ENCODE measurements around the gene CAPNS1.
A peak's percentile ranks its signal among the peaks of the same experiment; 100 is the strongest.

The CAPNS1 gene

DNA sequence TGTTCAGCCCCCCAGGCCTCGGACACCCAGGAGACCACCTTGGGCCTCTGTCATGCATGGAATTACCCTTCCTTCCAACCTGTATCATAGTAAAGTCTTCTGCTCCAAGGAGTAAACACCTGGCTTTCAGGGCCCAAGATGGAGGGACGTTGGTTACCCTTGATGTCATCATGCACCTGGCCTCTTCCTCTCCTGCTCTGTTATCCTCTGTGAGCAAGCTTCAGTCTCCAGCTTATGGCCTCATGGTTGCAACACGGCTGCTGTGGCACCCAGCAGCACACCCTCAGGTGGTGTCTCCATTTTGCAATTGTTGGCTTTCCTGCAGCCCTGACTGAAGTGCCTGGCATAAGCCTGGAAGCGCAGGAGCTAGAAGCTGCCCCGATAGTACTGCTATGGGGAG is 32.9 kb upstream of the CAPNS1 start:
- TF ChIP-seq, protein P1, sequence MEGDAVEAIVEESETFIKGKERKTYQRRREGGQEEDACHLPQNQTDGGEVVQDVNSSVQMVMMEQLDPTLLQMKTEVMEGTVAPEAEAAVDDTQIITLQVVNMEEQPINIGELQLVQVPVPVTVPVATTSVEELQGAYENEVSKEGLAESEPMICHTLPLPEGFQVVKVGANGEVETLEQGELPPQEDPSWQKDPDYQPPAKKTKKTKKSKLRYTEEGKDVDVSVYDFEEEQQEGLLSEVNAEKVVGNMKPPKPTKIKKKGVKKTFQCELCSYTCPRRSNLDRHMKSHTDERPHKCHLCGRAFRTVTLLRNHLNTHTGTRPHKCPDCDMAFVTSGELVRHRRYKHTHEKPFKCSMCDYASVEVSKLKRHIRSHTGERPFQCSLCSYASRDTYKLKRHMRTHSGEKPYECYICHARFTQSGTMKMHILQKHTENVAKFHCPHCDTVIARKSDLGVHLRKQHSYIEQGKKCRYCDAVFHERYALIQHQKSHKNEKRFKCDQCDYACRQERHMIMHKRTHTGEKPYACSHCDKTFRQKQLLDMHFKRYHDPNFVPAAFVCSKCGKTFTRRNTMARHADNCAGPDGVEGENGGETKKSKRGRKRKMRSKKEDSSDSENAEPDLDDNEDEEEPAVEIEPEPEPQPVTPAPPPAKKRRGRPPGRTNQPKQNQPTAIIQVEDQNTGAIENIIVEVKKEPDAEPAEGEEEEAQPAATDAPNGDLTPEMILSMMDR (conservative IDR thresholded peaks at IDR 0.05; ENCODE audit: low read length): no peak
- H3K4me3 ChIP-seq (ENCODE audit: low read length): no peak overlapping the region
- DNase-seq (ENCODE audit: low read depth): no peak

DNA sequence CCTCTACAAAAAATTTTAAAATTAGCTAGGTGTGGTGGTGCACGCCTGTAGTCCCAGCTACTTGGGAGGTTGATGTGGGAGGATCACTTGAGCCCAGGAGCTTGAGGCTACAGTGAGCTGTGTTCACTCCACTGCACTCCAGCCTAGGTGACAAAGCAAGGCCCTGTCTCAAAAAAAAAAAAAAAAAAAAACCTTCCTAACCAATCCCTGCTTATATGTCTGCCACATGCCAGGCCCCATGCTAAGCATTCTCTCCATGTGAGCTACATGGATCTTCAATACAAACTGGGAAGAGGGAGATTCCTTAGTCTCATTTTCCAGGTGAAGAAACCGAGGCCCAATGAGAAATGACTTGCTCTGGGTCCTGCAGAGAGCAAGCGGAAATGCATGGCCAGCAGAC is 31.2 kb upstream of the CAPNS1 start:
- TF ChIP-seq, protein P1 (conservative IDR thresholded peaks at IDR 0.05; ENCODE audit: low read length): no peak
- DNase-seq (ENCODE audit: low read depth): no peak
- no peak overlapping the region for H3K4me3 ChIP-seq (ENCODE audit: low read length)

DNA sequence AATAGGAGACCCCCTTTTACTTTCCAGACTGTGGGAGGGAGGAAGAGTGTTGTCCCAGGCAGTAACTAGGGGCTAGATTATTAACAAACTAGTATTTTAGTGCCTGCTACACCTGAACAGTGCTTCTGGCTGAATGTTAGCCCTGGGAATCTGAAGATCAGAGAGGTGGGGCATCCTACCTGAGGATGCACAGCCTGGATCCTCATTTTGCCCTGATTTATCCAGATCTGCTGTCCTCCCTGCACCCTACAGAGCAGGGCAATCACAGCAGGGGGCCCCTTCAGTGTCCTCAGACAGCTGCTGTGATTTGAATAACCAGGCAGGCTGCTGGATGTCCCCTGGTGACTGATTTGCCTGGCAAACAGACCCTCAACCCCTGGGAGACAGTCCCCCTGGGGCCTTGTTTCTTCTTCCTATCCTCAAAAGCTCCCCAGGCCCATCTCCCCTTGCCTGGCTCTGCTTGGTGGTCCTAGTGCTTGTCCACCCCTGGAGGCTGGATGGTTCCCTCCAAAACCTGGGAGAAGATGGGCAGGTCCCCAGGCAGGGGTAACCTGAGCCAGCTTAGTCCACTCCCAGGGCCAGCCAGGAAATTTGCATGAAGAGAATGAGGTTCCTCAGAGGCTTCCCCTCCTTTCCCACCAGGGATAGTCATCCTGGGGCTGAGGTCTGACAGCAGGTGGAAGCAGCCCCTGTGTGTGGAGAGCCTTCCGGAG is 29.2 kb upstream of the CAPNS1 start, which contains the start of gene OVOL3:
Gene OVOL3, plus strand, starts transcription at position 657 of the 713 bp plus-strand sequence. CDS start 60 bp downstream, outside the sequence.
- no peak within 1 kb of the TSS for H3K4me3 ChIP-seq (ENCODE audit: low read length)
- TF ChIP-seq, protein P1 (conservative IDR thresholded peaks at IDR 0.05; ENCODE audit: low read length): no peak
- no peak for DNase-seq (ENCODE audit: low read depth)

DNA sequence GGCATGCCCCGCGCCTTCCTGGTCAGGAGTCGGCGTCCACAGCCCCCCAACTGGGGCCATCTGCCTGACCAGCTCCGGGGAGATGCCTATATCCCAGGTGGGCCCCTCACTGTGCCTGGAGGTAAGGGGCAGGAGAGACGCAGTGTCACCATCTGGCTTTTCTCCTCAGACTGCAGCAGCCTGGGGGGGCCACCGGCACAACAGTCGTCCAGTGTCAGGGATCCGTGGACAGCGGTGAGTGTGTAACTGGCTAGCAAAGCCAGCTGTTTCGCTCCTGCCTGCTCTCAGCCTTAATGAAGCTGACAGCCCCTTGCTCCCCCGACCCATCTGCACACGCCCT is 28.7 kb upstream of the CAPNS1 start:
- DNase-seq (ENCODE audit: low read depth): no peak
- TF ChIP-seq, protein P1 (conservative IDR thresholded peaks at IDR 0.05; ENCODE audit: low read length): no peak
- H3K4me3 ChIP-seq (ENCODE audit: low read length): no peak overlapping the region

DNA sequence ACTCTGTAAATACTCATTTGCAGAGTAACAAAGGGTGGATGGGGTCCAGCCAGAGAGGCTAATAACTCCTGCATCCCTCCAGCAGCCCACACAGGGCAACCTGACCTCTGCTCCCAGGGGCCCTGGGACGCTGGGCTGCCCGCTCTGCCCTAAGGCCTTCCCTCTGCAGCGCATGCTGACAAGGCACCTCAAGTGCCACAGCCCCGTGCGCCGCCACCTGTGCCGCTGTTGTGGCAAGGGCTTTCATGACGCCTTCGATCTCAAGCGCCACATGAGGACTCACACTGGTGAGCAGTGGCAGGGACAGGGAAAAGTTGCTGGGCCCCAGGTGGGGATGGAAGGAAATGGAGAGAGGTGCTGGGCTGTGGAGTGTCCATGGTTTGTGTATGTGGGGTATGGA is 27.2 kb upstream of the CAPNS1 start:
- no peak for DNase-seq (ENCODE audit: low read depth)
- H3K4me3 ChIP-seq (ENCODE audit: low read length): no peak overlapping the region
- TF ChIP-seq, protein P1 (conservative IDR thresholded peaks at IDR 0.05; ENCODE audit: low read length): no peak

DNA sequence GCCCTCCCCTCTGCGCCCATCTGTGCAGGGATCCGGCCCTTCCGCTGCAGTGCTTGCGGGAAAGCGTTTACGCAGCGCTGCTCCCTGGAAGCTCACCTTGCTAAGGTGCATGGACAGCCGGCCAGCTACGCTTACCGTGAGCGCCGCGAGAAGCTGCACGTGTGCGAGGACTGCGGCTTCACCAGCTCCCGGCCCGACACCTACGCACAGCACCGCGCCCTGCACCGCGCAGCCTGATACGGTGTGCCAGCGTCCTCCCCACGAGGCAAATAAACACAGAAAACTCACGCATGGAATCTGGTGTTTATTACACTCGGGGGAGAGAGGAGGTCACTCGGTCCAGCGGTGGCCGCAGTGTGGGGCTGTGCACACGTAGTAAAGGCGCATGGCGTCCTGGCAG is 26.4 kb upstream of the CAPNS1 start:
- no peak for DNase-seq (ENCODE audit: low read depth)
- TF ChIP-seq, protein P1 (conservative IDR thresholded peaks at IDR 0.05; ENCODE audit: low read length): no peak
- H3K4me3 ChIP-seq (ENCODE audit: low read length): peak overlapping the region; percentile 97
